ENCODE data around the gene ORM2.
A peak's percentile ranks its signal among the peaks of the same experiment; 100 is the strongest.

Gene ORM2

DNA sequence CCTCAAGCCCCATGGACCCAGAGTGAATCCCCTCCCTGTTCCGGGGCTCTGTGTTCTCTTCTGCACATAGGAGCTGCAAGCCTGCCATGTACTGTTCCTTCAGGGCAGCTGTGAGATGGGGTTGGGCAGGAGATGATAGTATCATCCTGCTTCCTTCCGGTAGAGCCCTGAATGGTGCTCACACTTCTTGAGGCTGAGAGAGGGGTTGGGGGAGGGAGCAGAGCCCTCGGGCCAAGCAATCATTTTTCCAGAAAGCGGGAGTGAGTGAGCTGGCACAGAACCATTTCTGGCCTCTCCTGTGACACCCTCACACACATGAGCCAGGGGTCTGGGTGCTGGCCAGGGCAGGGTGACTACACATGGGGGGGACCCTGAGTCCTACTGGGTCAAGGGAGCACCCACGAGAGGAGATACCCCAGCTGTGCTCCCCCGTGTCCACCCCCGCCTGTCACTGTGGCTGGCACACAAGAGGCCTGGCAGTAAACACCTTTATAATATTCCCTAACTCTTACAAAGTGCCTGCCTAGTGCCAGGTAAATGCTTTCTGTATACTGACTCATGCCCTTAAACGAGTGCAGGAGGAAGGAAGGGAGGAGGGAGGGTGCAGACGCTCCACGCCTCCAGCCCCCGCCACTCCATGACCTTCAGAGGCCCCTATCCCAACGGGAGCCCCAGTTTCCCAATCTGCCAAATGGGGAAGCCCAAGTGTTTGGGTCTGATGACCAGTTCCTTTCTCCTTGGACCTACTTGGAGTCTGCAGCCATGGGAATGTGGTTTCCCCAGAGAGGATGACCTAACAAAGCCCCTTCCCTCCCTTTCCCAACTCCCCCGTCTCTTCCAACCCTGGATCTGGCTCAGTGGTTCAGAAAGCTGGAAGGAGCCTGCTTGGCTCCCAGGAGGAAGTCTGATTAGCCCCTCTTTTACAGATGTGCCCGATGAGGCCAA, 42.6 kb downstream of the ORM2 start:
- H3K36me3 ChIP-seq (ENCODE audit: insufficient read depth): peaks cover 4% of the 10 kb centered on the region; the same call in 1 of the 2 replicates
- H3K9ac ChIP-seq: no peak overlapping the region
- peaks cover 19% of the 10 kb centered on the region; the same call in 1 of the 2 replicates for H3K79me2 ChIP-seq (ENCODE audit: insufficient read depth, low read depth)
- H3K27me3 ChIP-seq (ENCODE audit: insufficient read depth, low read depth): no peaks in the 10 kb centered on the region
- H3K4me1 ChIP-seq (ENCODE audit: low read depth, poor library complexity, severe bottlenecking): peaks cover 81% of the 10 kb centered on the region
- TF ChIP-seq, protein P1, sequence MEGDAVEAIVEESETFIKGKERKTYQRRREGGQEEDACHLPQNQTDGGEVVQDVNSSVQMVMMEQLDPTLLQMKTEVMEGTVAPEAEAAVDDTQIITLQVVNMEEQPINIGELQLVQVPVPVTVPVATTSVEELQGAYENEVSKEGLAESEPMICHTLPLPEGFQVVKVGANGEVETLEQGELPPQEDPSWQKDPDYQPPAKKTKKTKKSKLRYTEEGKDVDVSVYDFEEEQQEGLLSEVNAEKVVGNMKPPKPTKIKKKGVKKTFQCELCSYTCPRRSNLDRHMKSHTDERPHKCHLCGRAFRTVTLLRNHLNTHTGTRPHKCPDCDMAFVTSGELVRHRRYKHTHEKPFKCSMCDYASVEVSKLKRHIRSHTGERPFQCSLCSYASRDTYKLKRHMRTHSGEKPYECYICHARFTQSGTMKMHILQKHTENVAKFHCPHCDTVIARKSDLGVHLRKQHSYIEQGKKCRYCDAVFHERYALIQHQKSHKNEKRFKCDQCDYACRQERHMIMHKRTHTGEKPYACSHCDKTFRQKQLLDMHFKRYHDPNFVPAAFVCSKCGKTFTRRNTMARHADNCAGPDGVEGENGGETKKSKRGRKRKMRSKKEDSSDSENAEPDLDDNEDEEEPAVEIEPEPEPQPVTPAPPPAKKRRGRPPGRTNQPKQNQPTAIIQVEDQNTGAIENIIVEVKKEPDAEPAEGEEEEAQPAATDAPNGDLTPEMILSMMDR (conservative IDR thresholded peaks at IDR 0.05; ENCODE audit: low read depth, low read length): no peak
- no peak overlapping the region for H2AFZ ChIP-seq (ENCODE audit: low read depth)
- H3K4me3 ChIP-seq (IDR thresholded peaks at IDR 0.05; ENCODE audit: insufficient read depth, low read depth, low read length): no peak overlapping the region
- no peaks in the 10 kb centered on the region for H4K20me1 ChIP-seq (ENCODE audit: insufficient read depth)
- H3K4me2 ChIP-seq: no peak overlapping the region
- H3K27ac ChIP-seq: 0 out of 2 replicates have a peak overlapping the region, but pooled peaks have one; percentile 7

DNA sequence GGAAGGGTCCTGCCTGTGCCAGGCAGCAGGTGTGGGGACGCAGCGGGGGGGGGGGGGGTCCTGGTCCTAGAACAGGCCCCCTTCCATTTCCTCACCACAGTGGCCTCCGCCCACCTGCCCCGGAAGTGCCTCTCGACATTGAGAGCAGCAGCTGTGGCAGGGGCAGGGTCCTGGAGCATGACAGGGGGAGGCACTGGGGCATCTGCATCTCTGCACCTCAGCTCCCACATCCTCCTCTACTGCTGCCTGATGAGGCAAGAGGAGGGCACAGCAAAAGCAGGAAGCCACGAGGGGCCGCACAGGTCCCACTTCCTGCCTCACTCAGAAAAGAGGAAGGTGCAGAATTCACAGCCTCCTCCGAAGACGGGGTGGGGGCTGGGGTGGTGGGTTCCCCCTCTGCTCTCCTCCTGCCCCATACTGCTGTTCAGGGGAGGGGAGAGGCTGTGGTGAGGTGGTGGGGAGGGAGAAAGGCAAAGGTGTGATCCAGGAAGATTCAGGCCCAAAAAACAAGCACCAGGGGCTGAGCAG, 43.3 kb downstream of the ORM2 start:
- Histone ChIP-seq H3K79me2 (ENCODE audit: insufficient read depth, low read depth) (peaks cover 22% of the 10 kb centered on the region; the same call in 1 of the 2 replicates), H3K4me1 (ENCODE audit: low read depth, poor library complexity, severe bottlenecking) (peaks cover 74% of the 10 kb centered on the region), H3K27ac (peak overlapping the region; percentile 50; the same call in 1 of the 2 replicates), H3K9ac (peak overlapping the region; percentile 16; the same call in 1 of the 2 replicates), H3K36me3 (ENCODE audit: insufficient read depth) (peaks cover 4% of the 10 kb centered on the region; the same call in 1 of the 2 replicates), H4K20me1 (ENCODE audit: insufficient read depth) (no peaks in the 10 kb centered on the region), H3K27me3 (ENCODE audit: insufficient read depth, low read depth) (no peaks in the 10 kb centered on the region), H3K4me3 (IDR thresholded peaks at IDR 0.05; ENCODE audit: insufficient read depth, low read depth, low read length) (no peak overlapping the region), H3K4me2 (no peak overlapping the region), H2AFZ (ENCODE audit: low read depth) (no peak overlapping the region)
- TF ChIP-seq, protein P1 (conservative IDR thresholded peaks at IDR 0.05; ENCODE audit: low read depth, low read length): no peak

DNA sequence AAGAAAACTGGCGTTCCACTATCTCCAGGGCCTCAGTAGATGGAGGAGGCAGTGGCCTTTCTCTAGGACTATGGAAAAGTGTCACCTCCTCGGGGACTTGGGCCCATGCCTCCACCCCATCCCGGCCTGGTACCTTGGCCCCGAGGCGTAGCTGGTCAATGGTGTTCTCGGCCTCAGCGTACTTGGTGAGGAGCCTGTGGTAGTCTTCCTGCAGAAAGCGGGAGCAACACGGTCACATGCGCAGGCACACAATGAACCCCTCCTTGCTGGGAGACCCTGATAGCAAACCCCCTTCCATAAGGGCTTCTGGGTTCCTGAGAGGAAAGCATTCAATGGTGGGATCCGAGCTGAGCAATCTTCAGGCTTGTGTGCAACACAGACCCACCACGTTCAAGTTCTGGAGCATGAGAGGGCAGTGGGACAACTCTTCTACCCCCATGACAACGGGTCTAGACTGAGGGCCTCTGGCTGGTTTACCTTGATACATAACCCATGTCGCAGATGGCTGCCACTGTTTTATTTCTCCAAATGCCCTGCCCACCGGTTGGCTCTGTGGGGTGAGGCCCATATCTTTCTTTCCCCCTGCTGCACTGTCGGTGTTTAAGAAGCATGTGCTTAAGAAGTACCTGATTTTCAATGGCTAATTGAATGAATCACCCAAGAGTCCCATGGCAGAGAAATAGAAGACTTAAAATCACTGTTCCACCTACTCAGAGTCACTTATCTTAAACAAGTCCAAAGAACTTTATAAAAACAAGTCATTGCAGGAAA, 44.5 kb downstream of the ORM2 start:
- Histone ChIP-seq H3K4me3 (IDR thresholded peaks at IDR 0.05; ENCODE audit: insufficient read depth, low read depth, low read length) (no peak overlapping the region), H3K79me2 (ENCODE audit: insufficient read depth, low read depth) (peaks cover 34% of the 10 kb centered on the region), H3K4me1 (ENCODE audit: low read depth, poor library complexity, severe bottlenecking) (peaks cover 62% of the 10 kb centered on the region), H3K27me3 (ENCODE audit: insufficient read depth, low read depth) (no peaks in the 10 kb centered on the region), H3K4me2 (no peak overlapping the region), H2AFZ (ENCODE audit: low read depth) (no peak overlapping the region), H3K9ac (no peak overlapping the region; the same call in 1 of the 2 replicates), H4K20me1 (ENCODE audit: insufficient read depth) (no peaks in the 10 kb centered on the region), H3K36me3 (ENCODE audit: insufficient read depth) (peaks cover 4% of the 10 kb centered on the region; the same call in 1 of the 2 replicates), H3K27ac (peak overlapping the region; percentile 50; the same call in 1 of the 2 replicates)
- TF ChIP-seq, protein P1 (conservative IDR thresholded peaks at IDR 0.05; ENCODE audit: low read depth, low read length): no peak

DNA sequence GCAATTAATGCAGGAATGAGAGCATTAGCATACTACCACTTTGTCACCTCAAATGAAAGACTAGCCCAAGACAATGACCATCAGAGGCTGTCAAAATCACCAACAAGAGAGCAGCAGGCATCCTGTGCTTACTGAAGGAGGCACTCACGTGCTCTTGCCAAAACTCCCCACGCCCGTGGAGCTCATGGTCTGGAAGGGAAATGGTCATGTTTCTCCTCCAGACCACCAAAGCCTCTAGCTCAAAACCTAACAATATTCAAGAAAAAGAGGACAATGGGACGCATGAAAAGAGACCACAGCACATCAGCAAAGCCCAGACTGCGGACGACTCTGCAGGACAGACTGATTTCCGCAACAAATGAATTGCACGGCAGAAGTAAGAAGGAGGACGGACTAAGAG, 45.3 kb downstream of the ORM2 start:
- H3K4me1 ChIP-seq (ENCODE audit: low read depth, poor library complexity, severe bottlenecking): peaks cover 54% of the 10 kb centered on the region
- peaks cover 8% of the 10 kb centered on the region; the same call in 1 of the 2 replicates for H3K36me3 ChIP-seq (ENCODE audit: insufficient read depth)
- no peak overlapping the region for H3K4me2 ChIP-seq
- no peak overlapping the region for H3K9ac ChIP-seq
- no peaks in the 10 kb centered on the region for H4K20me1 ChIP-seq (ENCODE audit: insufficient read depth)
- H3K27ac ChIP-seq: no peak overlapping the region; the same call in 1 of the 2 replicates
- H3K4me3 ChIP-seq (IDR thresholded peaks at IDR 0.05; ENCODE audit: insufficient read depth, low read depth, low read length): no peak overlapping the region
- H3K79me2 ChIP-seq (ENCODE audit: insufficient read depth, low read depth): peaks cover 35% of the 10 kb centered on the region
- TF ChIP-seq, protein P1 (conservative IDR thresholded peaks at IDR 0.05; ENCODE audit: low read depth, low read length): no peak
- no peaks in the 10 kb centered on the region for H3K27me3 ChIP-seq (ENCODE audit: insufficient read depth, low read depth)
- no peak overlapping the region for H2AFZ ChIP-seq (ENCODE audit: low read depth)
